ENCODE results near the gene POLDIP3.

DNA sequence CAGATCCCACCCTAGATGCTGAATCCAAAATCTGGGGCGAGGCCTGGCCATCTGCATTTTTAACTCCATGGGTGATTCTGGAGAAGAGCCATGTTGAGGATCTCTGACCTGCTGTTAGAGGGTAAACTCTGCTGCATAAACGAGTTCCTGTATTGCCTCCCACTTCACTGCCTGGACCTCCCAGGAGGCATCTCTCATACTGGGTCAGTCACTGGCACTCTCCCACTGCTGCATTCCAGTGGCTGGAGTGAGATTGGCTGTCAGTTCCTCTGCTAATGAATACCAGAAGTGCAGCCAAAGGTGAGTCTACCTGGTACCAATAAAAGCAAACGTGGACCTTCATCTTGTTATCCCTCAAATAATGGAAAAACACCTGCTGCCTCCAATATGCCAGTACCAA lies 10.3 kb downstream of the POLDIP3 start:
- no peak for TF ChIP-seq SIN3A (IDR thresholded peaks at IDR 0.05; ENCODE audit: borderline replicate concordance, insufficient read depth, low read length)
- TF ChIP-seq, protein P1, sequence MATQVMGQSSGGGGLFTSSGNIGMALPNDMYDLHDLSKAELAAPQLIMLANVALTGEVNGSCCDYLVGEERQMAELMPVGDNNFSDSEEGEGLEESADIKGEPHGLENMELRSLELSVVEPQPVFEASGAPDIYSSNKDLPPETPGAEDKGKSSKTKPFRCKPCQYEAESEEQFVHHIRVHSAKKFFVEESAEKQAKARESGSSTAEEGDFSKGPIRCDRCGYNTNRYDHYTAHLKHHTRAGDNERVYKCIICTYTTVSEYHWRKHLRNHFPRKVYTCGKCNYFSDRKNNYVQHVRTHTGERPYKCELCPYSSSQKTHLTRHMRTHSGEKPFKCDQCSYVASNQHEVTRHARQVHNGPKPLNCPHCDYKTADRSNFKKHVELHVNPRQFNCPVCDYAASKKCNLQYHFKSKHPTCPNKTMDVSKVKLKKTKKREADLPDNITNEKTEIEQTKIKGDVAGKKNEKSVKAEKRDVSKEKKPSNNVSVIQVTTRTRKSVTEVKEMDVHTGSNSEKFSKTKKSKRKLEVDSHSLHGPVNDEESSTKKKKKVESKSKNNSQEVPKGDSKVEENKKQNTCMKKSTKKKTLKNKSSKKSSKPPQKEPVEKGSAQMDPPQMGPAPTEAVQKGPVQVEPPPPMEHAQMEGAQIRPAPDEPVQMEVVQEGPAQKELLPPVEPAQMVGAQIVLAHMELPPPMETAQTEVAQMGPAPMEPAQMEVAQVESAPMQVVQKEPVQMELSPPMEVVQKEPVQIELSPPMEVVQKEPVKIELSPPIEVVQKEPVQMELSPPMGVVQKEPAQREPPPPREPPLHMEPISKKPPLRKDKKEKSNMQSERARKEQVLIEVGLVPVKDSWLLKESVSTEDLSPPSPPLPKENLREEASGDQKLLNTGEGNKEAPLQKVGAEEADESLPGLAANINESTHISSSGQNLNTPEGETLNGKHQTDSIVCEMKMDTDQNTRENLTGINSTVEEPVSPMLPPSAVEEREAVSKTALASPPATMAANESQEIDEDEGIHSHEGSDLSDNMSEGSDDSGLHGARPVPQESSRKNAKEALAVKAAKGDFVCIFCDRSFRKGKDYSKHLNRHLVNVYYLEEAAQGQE (IDR thresholded peaks at IDR 0.05; ENCODE audit: insufficient read depth in 1 of 2, low read depth in 2 of 2, low read length in 2 of 2) = no peak

Data from PFSK-1 (cell line).